ENCODE data around the gene MSH3.
A peak's percentile ranks its signal among the peaks of the same experiment; 100 is the strongest.
"Not testable (repeated sequence)": the region's sequence is repeated elsewhere in the genome, so short reads cannot be mapped to it uniquely, and the experiment has no call there.

MSH3 gene

DNA sequence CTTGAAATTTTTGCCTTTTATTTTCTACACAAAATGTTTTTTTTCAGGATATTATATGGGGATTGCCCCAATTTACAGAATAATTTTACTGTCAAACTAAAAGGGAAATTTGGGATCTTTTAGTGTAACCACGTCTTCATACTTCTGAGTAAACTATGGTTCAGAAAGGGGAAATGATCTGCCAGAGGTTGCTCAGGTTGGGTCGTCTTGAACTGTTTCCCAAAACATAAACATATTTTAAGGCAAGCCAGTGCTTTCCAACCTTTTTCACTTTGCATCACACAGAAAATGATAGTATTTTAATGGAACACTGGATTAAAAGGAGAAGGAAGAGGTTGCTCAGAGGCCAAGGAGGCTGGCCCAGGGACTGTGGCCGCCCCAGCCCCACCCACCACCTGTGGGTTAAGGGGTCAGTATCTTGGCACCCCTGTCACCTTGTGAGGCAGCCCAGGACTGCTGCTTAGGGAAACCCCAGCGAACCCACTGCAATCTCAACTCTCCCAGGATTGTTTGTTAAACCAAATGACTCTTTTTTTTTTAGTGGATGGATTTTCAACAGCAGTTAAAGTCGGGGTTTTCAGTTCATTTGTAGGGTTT, 143.1 kb downstream of the MSH3 start:
- no peak for ATAC-seq
- no peak for DNase-seq

DNA sequence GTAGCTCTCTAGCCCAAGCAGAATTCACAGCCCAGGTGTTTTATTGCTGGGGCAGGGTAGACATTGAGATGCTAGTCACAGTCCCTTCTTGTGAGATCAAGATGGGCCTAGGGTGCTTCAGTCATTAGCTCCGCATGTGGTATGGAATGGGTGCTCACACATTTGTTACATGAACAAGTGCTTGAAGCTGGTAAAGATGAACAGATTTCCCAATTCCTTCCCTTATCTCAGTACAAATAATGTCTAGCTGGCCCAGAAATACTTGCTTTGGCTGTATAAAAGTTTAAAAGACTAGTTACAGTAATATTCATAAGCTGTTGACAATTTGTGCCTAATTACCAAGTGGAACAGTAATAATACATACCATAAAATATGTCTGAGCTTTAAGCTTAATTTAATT, 143.7 kb downstream of the MSH3 start:
- no peak for ATAC-seq
- DNase-seq: no peak

DNA sequence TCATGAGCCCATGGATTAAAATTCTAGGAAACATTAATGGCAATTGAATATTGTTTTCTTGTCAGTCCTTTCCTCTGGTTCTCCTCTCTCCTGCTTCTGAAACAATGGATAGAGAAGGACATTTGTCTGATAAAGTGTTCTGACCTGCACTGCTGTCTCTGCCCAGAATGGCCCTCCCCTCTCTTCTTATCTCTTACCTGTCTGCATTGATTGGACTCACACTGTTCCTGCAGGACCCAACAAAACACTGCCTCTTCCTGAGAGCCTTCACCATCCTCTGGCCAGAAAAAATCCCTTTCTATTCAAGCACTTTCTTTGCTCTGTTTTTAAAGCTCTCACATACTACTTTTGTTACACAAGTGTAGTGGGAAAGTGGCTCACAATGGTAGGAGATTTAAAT, 144.2 kb downstream of the MSH3 start:
- no peak for DNase-seq
- ATAC-seq: no peak

DNA sequence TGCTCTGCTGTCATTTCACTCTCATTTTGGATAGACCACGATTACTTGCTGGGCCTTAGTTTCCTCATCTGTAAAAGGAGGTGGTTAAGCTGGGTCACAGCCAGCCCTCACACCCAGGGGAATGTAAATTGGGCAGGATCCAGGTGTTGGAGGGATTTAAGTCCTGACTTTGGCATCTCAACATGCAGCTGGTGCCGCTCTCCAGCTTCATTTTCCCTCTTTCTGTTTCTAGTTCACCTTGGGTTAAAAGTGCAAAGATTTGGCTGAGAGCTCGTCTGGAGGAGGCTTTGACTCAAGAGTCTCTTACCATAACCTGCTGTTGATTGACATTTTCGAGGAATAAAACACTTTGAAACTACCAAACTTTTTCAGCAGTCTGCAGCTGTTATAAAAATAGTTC, 144.6 kb downstream of the MSH3 start:
- ATAC-seq: no peak

DNA sequence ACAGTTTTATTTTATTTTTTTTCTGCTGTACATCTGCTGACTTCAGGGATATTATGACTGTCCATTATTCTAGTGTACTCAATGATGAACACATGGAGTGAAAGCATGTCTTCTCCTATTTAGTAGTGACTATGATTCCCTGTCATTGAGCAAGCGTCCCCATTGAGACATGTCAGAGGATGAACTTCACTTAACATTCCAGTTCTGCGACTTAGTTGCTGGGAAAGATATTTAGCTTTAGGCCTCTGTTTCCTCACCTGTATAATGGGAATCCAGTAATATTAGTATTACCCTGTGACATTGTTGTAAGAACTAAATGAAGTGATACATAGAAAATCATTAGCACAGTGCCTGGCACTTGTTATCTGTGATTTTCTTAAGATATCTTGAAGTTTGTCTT, 145.1 kb downstream of the MSH3 start:
- no peak for DNase-seq
- no peak for ATAC-seq

More for the DNA sequence above, 144.6 kb downstream of the MSH3 start:
- no peak for DNase-seq

DNA sequence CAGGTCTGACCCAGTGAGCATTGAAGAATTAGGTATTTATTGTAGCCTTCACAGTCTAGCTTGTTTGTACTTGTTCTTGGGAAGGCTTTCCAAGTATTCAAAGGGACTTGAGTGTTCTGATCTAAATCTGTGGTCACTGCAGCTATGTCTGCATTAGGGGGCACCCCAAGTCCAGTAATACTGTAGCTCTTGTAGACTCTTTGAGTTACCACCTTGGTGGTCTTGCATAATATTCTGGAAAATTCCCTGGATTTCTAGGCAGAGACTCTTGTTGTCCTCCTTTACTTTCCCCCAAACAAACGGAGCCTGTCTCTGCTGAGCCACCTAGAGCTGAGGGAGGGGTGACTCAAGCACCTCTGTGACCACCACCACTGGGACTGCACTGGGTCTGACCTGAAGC, 149.9 kb downstream of the MSH3 start:
- ATAC-seq (no peak), DNase-seq (no peak)

DNA sequence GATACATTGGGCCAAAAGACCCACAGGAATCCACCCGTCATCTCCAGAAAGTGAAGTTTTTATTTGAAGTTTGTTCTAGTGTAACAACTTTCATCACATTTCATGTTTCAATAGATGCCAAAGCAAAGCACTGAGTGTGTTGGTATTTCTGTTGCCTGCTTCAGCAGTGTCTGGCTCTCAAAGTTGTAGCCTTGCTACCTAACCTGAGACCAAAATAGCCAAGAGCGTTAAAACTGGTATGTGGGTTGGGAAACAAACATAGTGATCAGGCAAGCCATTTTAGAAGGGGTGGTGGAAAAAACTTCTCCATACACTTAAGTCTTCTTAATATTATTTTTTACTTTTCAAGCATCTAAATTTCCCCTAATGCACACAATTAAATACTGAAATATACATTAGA, 150.6 kb downstream of the MSH3 start:
- no peak for DNase-seq

DNA sequence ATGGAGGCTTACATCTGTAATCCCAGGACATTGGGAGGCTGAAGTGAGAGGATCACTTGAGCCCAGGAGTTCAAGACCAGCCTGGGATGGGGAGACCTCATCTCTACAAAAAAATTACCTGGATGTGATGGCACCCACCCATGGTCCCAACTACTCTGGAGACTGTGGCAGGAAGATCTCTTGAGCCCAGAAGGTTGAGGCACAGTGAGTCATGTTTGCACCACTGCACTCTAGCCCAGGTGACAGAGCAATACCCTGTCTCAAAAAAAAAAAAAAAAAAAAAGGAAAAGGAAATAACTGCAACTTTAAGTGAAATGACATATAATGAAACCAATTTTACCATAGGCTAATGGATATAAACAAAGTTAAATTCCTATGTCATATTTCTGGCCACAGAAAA, 152.5 kb downstream of the MSH3 start:
- ATAC-seq (peak; percentile 32), DNase-seq (no peak)

More for the DNA sequence above, 150.6 kb downstream of the MSH3 start:
- ATAC-seq: no peak

DNA sequence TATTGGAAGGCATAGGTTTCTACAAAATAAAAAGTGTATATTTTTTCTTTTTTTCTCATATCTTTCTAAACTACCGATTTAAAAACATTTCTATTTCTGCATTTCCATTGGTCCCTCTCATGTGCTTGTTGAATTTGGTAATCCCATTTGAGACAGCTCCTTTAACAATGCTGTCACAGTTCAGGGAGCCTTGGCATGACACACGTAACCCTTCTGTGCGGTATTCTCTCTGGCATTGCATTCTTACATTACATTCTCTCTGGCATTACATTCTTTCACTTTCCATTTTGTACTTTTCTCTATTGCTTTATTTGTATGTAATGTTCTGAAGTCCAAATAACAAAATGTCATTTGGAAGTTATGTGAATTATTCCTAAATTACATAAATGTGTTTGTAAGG, 155.0 kb downstream of the MSH3 start:
- no peak for ATAC-seq
- no peak for DNase-seq

DNA sequence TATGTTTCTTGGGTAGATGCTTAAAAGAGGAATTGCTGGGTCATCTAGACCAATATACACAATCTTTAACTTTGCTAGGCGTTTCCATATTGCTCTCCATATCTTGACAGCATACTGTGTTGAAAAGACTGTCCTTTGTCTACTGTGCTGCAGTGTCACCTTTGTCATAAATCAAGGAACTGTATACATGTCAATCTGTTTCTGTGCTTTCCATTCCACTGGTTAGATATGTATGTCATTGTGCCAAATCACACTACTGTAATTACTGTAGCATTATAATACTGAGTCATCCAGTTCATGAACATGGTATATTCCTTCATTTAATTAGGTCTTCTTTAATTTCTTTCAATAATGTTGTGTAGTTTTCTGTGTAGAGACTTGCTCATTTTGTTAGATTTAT, 156.0 kb downstream of the MSH3 start:
- ATAC-seq (peak; percentile 55), DNase-seq (no peak)

DNA sequence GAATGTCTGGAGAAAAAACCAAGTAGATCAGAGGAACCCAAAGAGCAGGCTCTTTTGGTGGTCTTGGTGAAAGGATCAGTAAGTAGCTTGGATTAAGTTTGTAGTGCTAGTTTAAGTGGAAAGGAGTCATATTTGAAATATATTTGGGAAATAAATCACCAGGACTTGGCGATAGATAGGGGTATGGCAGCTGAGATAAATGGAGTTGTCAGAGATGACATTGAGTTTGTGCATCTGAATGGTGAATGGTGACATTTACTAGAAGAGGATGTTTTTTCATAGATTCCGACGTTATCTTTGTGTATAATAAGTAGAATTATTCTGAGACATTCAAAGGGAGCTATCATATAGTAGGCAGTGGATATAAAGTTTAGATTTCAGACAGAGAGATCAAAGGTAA, 162.1 kb downstream of the MSH3 start:
- no peak for ATAC-seq
- DNase-seq: no peak

DNA sequence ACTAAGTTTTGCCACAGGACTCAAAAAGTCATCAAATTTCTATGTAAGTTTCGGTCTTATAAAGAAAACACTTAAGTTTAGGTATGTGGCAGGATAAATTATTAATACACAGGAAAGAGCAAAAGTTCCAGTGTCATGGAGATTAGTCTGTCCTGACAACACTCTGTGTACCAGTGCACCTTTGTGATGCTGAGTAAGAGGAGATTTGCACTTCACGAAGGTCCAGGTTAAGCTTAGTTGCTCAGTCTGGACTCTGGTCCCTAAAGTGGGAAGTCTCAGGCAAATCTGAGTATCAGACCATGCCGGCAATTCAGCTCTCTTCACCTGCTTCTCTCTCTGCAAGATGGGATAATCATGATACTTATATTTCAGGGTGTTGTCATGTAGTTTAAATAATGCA, 166.2 kb downstream of the MSH3 start:
- ATAC-seq (no peak), DNase-seq (no peak)

DNA sequence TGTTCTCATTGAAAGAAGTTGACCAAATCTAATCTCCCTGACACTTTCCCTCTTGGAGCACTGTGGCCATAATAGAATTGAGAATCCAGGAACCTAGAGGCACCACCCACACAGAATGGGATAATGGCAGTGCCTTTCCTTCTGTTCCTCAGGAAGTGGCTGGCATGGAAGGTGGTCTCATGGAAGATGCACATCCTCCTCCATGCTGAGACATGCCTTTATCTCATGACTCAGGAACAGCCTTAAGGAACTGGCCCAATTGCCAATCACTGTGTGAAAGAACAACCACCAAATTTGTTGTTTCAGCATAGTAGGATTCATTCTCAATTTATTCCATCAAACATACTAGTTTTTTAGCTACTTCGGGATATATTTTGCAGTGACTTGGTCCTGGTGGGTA, 168.2 kb downstream of the MSH3 start:
- no peak for ATAC-seq
- no peak for DNase-seq

DNA sequence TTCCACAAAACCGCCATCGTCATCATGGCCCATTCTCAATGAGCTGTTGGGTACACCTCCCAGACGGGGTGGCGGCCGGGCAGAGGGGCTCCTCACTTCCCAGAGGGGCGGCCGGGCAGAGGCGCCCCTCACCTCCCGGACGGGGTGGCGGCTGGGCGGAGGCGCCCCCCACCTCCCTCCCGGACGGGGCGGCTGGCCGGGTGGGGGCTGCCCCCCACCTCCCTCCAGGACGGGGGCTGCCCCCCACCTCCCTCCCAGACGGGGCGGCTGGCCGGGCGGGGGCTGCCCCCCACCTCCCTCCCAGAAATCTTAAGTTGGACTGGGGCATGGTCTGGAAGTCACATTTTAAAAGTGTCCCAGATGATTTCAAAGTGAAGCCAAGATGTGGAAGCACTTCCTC, 169.7 kb downstream of the MSH3 start:
- ATAC-seq, DNase-seq: not testable (repeated sequence)

DNA sequence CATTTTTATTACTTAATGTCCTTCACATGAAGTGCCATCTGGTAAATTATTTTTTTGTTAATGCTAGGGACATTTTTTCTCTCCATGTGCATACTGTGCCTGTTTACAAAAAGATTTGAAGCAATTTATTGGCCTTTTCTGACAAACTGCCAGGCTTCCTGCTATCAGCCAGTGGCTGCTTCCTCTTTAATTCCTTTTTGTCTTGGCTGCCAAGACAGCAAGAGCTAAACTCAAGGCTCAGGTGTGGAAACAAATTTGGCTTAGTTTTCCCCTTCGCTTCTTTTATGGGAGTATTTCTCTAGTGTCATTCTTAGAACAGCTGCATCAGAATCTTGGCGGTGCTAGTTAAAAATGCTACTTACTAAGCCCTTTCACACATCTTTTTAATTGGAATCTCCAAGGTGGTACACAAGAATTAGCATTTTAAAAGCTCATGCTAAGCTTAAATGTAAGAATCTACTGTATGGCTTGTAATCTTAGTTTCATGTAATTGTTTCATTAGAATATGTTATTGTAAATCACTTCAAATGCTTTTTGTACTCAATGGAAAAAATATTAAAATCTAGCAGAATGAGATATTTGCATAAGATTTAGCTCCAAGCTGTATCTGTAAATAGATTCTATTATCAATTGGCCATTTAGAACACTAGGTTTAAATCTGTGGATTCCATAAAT, 171.5 kb downstream of the MSH3 start:
- ATAC-seq (no peak), DNase-seq (no peak)

DNA sequence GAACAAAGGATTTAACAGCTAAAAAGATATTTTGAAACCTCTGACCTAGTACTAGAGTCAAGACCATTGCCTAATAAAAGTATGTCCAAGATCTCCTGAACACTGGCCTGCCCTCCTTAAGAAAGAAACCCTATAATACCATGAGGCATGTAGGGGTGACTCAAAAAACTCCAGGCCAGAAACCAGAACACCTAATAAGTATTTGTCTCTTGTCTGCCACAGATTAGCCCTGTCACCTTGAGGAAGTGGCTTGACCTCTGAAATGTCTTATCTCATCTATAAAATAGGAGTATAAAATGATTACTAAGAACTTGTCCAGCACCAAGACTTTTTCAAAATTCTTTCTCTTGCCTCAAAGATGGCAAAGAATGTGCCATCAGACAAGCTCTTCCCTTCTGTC, 180.3 kb downstream of the MSH3 start:
- DNase-seq (no peak), ATAC-seq (no peak)

DNA sequence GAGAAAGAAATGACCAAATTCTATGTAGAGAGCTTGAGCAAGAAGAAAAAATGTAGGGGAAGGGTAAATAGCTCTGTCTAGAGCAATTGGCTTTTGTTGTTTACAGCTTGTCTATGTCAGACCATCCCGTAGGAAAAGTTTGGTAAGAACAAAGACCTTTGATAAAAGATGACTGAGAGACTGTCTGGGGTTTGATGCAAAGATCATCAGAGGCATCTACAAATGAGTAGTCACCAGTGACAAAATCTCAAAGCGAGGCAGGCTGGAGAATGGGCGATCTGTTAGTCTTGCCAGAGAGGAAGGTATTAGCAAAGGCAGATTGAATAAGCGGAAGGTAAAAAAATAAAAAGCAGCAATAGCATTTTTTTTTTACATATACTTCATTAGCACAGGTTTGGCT, 180.7 kb downstream of the MSH3 start:
- ATAC-seq: peak; percentile 55

DNA sequence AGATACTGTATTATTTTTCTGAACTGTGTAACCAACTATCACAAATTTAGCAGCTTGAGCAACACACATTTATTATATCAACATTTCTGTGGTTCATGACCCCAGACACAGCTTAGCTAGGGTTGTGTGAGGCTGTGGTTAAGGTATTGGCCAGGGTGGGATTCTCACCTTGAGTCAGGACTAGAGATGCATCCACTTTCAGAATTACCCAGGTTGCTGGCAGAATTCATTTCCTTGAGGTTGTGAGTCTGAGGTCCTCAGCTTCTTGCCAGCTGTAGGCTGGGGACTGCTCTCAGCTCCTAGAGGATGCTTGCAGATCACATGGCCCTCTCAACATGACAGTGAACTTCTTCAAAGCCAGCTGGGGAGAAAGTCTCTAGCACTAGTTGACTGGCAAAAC, 183.2 kb downstream of the MSH3 start:
- ATAC-seq (peak; percentile 97), DNase-seq (peak; percentile 40)

More for the DNA sequence above, 180.7 kb downstream of the MSH3 start:
- DNase-seq: no peak

DNA sequence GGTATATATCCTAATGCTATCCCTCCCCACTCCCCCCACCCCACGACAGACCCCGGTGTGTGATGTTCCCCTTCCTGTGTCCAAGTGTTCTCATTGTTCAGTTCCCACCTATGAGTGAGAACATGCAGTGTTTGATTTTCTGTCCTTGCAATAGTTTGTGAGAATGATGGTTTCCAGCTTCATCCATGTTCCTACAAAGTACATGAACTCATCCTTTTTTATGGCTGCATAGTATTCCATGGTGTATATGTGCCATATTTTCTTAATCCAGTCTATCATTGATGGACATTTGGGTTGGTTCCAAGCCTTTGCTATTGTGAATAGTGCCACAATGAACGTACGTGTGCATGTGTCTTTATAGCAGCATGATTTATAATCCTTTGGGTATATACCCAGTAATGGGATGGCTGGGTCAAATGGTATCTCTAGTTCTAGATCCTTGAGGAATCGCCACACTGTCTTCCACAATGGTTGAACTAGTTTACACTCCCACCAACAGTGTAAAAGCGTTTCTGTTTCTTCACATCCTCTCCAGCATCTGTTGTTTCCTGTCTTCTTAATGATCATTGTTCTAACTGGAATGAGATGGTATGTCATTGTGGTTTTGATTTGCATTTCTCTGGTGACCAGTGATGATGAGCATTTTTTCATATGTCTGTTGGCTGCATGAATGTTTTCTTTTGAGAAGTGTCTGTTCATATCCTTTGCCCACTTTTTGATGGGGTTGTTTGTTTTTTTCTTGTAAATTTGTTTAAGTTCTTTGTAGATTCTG, 186.8 kb downstream of the MSH3 start:
- DNase-seq, ATAC-seq: not testable (repeated sequence)

DNA sequence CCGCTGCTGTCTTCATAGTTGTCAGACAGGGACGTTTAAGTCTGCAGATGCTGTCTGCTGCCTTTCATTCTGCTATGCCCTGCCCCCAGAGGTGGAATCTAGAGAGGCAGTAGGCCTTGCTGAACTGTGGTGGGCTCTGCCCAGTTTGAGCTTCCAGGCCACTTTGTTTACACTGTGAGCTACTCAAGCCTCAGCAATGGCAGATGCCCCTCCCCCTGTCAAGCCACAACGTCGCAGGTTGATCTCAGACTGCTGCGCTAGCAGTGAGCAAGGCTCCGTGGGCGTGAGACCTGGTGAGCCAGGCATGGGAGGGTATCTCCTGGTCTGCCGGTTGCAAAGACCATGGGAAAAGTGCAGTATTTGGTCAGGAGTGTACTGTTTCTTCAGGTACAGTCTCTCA, 192.0 kb downstream of the MSH3 start:
- not testable (repeated sequence) for ATAC-seq, DNase-seq

DNA sequence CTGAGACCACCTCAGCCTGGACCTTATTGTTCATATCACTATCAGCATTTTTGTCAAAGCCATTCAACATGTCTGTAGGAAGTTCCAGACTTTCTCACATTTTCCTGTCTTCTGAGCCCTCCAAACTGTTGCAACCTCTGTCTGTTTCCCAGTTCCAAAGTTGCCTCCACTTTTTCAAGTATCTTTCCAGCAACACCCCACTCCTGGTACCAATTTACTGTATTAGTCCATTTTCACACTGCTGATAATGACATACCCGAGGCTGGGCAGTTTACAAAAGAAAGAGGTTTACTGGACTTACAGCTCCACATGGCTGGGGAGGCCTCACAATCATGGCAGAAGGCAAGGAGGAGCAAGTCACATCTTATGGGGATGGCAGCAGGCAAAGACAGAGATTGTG, 195.7 kb downstream of the MSH3 start:
- DNase-seq, ATAC-seq: not testable (repeated sequence)

DNA sequence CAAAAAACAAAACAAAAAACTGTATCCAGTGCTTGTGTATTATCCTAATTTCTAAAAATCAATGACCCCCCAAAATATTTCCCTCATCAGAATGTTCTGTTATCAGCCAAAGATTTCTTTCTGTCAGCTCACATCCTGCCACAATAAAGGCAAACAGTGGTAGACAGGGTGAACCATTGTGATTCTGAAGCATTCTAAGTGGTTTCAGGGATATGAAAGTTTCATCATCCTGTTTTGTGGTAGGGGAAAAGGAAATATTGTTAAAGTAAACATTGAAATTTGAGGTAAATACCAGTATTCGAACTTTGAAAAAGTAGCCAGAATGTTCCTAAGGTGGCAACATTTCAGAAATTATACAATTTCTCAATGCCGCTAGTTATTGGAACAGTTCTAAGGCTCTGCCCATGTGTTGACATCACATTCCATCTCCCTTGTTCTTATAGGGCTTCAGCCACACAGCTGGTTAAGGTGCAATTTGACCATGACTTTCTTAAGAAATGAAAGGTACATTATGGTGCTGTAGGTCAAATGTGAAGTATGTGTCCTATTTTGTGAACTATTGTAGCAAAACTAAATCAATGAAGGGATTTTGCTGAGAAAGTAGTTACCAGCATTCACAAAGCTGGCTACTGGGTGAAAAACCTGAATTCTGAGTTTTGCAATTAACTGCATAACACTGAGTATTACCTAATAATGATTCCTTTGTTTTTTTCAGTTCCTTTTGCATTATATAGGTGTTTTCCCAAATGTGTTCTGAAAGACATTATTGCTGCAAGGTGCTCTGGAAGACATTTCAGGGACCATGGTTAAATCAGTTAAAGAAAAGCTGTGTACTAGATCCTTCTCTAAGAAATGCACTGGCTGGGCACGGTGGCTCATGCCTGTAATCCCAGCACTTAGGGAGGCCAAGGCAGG, 198.1 kb downstream of the MSH3 start:
- no peak for ATAC-seq

More for the DNA sequence above, 198.1 kb downstream of the MSH3 start:
- no peak for DNase-seq

Measured in stimulated activated naive CD8-positive, alpha-beta T cell treated with anti-CD3 and anti-CD28 coated beads, Interleukin-15, Interleukin-2, amounts not matched to agents 100 U/mL and 50 U/mL, for 24 hours (primary cell).